GM21576 (cell line): ENCODE data around the gene TSSK3.

Experiments
- ATAC-seq: cut with Tn5 transposase; IDR thresholded peaks from one replicate; pipeline ENCODE4 v1.9.1; 2021; ENCODE audit warnings: mild to moderate bottlenecking, moderate library complexity; ENCODE audit not compliant: unreplicated experiment

Gene TSSK3

GRCh38 chr1:32362474-32363313, at the start of gene TSSK3, which contains the start of gene FAM229A:
TSS of gene TSSK3 (plus strand) at chr1:32362539. CDS start at chr1:32362702, 163 bp downstream.
TSS of gene FAM229A (minus strand) at chr1:32362485. CDS start at chr1:32362091, 394 bp downstream.
- no peak for ATAC-seq

- ATAC-seq: no peak
Measured at GRCh38 chr1:32316903-32317277, 45.4 kb upstream of the TSSK3 start.

- ATAC-seq: no peak
Measured at GRCh38 chr1:32318127-32318869, 44.0 kb upstream of the TSSK3 start.

GRCh38 chr1:32321712-32322291, 40.5 kb upstream of the TSSK3 start:
- no peak for ATAC-seq

GRCh38 chr1:32327204-32327603, 35.1 kb upstream of the TSSK3 start:
- ATAC-seq: no peak

GRCh38 chr1:32329931-32330466, 32.3 kb upstream of the TSSK3 start:
- no peak for ATAC-seq

GRCh38 chr1:32330558-32331151, 31.7 kb upstream of the TSSK3 start:
- no peak for ATAC-seq

GRCh38 chr1:32331549-32331948, 30.8 kb upstream of the TSSK3 start:
- ATAC-seq: no peak

GRCh38 chr1:32332290-32333079, 29.9 kb upstream of the TSSK3 start:
- ATAC-seq: no peak

GRCh38 chr1:32333251-32333963, 28.9 kb upstream of the TSSK3 start:
- no peak for ATAC-seq

- ATAC-seq: no peak
Measured at GRCh38 chr1:32334274-32334861, 28.0 kb upstream of the TSSK3 start.

- no peak for ATAC-seq
Measured at GRCh38 chr1:32334864-32335534, 27.3 kb upstream of the TSSK3 start.

GRCh38 chr1:32335535-32335789, 26.9 kb upstream of the TSSK3 start:
- no peak for ATAC-seq

GRCh38 chr1:32335790-32336590, 26.3 kb upstream of the TSSK3 start, which contains the start of gene MARCKSL1:
TSS of gene MARCKSL1 (minus strand) at chr1:32336233. CDS start at chr1:32336033, 200 bp downstream.
- ATAC-seq: no peak

GRCh38 chr1:32336591-32336932, 25.8 kb upstream of the TSSK3 start:
- ATAC-seq: no peak

- ATAC-seq: no peak
Measured at GRCh38 chr1:32336963-32337675, 25.2 kb upstream of the TSSK3 start.

GRCh38 chr1:32337855-32338636, 24.3 kb upstream of the TSSK3 start:
- ATAC-seq: no peak
